Measurements from ENCODE around the gene GALNT17.
"Not testable (repeated sequence)": the region's sequence is repeated elsewhere in the genome, so short reads cannot be mapped to it uniquely, and the experiment has no call there.

Gene GALNT17

GRCh38 chr7:71237945-71238344, 106.0 kb downstream of the GALNT17 start:
- ATAC-seq (no peak), DNase-seq (no peak)
- Mint-ChIP-seq H3K4me1 (no peaks in the 10 kb centered on the region), H3K27me3 (no peaks in the 10 kb centered on the region), H3K9me3 (peaks cover 4 to 16% of the 10 kb centered on the region in 2 donors), H3K4me3 (no peak overlapping the region), H3K27ac (no peak overlapping the region)

GRCh38 chr7:71238581-71239295, 106.8 kb downstream of the GALNT17 start:
- no peak for DNase-seq
- H3K27me3 Mint-ChIP-seq: no peaks in the 10 kb centered on the region
- ATAC-seq: no peak
- H3K4me1 Mint-ChIP-seq: no peaks in the 10 kb centered on the region
- H3K27ac Mint-ChIP-seq: no peak overlapping the region
- H3K9me3 Mint-ChIP-seq: peaks cover 12 to 16% of the 10 kb centered on the region in 2 donors
- no peak overlapping the region for H3K4me3 Mint-ChIP-seq

- ATAC-seq: no peak
- H3K27ac Mint-ChIP-seq: no peak overlapping the region
- no peak for DNase-seq
- H3K4me3 Mint-ChIP-seq: no peak overlapping the region
- no peaks in the 10 kb centered on the region for H3K4me1 Mint-ChIP-seq
- peaks cover 13 to 21% of the 10 kb centered on the region in 2 donors for H3K9me3 Mint-ChIP-seq
- H3K27me3 Mint-ChIP-seq: no peaks in the 10 kb centered on the region
These were observed 107.8 kb downstream of the GALNT17 start for GRCh38 chr7:71239586-71240268.

GRCh38 chr7:71243736-71244410, 111.9 kb downstream of the GALNT17 start:
- peaks cover 19 to 23% of the 10 kb centered on the region in 2 donors for H3K9me3 Mint-ChIP-seq
- H3K4me3 Mint-ChIP-seq: no peak overlapping the region
- no peaks in the 10 kb centered on the region for H3K27me3 Mint-ChIP-seq
- no peak overlapping the region for H3K27ac Mint-ChIP-seq
- DNase-seq (no peak), ATAC-seq (no peak)
- no peaks in the 10 kb centered on the region for H3K4me1 Mint-ChIP-seq

GRCh38 chr7:71245038-71245437, 113.1 kb downstream of the GALNT17 start:
- H3K27me3 Mint-ChIP-seq: no peaks in the 10 kb centered on the region
- peaks cover 19 to 23% of the 10 kb centered on the region in 2 donors for H3K9me3 Mint-ChIP-seq
- no peak for DNase-seq
- no peaks in the 10 kb centered on the region for H3K4me1 Mint-ChIP-seq
- no peak overlapping the region for H3K4me3 Mint-ChIP-seq
- no peak overlapping the region for H3K27ac Mint-ChIP-seq
- ATAC-seq: no peak

- no peak for DNase-seq
- Mint-ChIP-seq H3K4me1 (no peaks in the 10 kb centered on the region), H3K27me3 (no peaks in the 10 kb centered on the region), H3K4me3 (no peak overlapping the region), H3K27ac (no peak overlapping the region), H3K9me3 (peaks cover 4 to 40% of the 10 kb centered on the region in 2 donors)
- ATAC-seq: no peak
These were observed 119.8 kb downstream of the GALNT17 start for GRCh38 chr7:71251706-71252105.

- DNase-seq: no peak
These were observed 122.8 kb downstream of the GALNT17 start for GRCh38 chr7:71254751-71255150.

GRCh38 chr7:71255537-71256178, 123.7 kb downstream of the GALNT17 start:
- ATAC-seq: no peak
- peak overlapping the region in 1 of 2 donors; percentile 25 for H3K27ac Mint-ChIP-seq
- no peaks in the 10 kb centered on the region for H3K4me1 Mint-ChIP-seq
- H3K27me3 Mint-ChIP-seq: no peaks in the 10 kb centered on the region
- no peak for DNase-seq
- H3K4me3 Mint-ChIP-seq: no peak overlapping the region
- peaks cover 9 to 44% of the 10 kb centered on the region in 2 donors for H3K9me3 Mint-ChIP-seq

More at GRCh38 chr7:71254751-71255150, 122.8 kb downstream of the GALNT17 start:
- no peaks in the 10 kb centered on the region for H3K27me3 Mint-ChIP-seq
- ATAC-seq: no peak
- H3K27ac Mint-ChIP-seq: no peak overlapping the region
- H3K9me3 Mint-ChIP-seq: peaks cover 9 to 44% of the 10 kb centered on the region in 2 donors
- no peaks in the 10 kb centered on the region for H3K4me1 Mint-ChIP-seq
- H3K4me3 Mint-ChIP-seq: no peak overlapping the region

GRCh38 chr7:71261066-71261465, 129.1 kb downstream of the GALNT17 start:
- H3K27me3 Mint-ChIP-seq: no peaks in the 10 kb centered on the region

GRCh38 chr7:71262834-71263233, 130.9 kb downstream of the GALNT17 start:
- H3K9me3 Mint-ChIP-seq: peaks cover 29 to 51% of the 10 kb centered on the region in 2 donors
- ATAC-seq, DNase-seq, H3K4me3 Mint-ChIP-seq, H3K27ac Mint-ChIP-seq, H3K4me1 Mint-ChIP-seq, H3K27me3 Mint-ChIP-seq: not testable (repeated sequence)

More at GRCh38 chr7:71261066-71261465, 129.1 kb downstream of the GALNT17 start:
- Mint-ChIP-seq H3K4me1 (no peaks in the 10 kb centered on the region), H3K9me3 (peaks cover 24 to 40% of the 10 kb centered on the region in 2 donors), H3K27ac (no peak overlapping the region), H3K4me3 (no peak overlapping the region)
- DNase-seq: no peak
- no peak for ATAC-seq

- H3K9me3 Mint-ChIP-seq: peaks cover 24 to 43% of the 10 kb centered on the region in 2 donors
- ATAC-seq (no peak), DNase-seq (no peak)
- H3K4me1 Mint-ChIP-seq: no peaks in the 10 kb centered on the region
- no peak overlapping the region for H3K4me3 Mint-ChIP-seq
- no peak overlapping the region for H3K27ac Mint-ChIP-seq
- no peaks in the 10 kb centered on the region for H3K27me3 Mint-ChIP-seq
These were observed 132.1 kb downstream of the GALNT17 start for GRCh38 chr7:71264005-71264404.

- Mint-ChIP-seq H3K9me3 (peaks cover 24 to 36% of the 10 kb centered on the region in 2 donors), H3K27me3 (no peaks in the 10 kb centered on the region), H3K27ac (no peak overlapping the region), H3K4me1 (no peaks in the 10 kb centered on the region), H3K4me3 (no peak overlapping the region)
- no peak for DNase-seq
- no peak for ATAC-seq
These were observed 135.0 kb downstream of the GALNT17 start for GRCh38 chr7:71266912-71267311.

- no peak overlapping the region for H3K27ac Mint-ChIP-seq
- H3K4me3 Mint-ChIP-seq: no peak overlapping the region
- no peak for ATAC-seq
- no peaks in the 10 kb centered on the region for H3K4me1 Mint-ChIP-seq
- peaks cover 24 to 42% of the 10 kb centered on the region in 2 donors for H3K9me3 Mint-ChIP-seq
- no peaks in the 10 kb centered on the region for H3K27me3 Mint-ChIP-seq
- no peak for DNase-seq
These were observed 136.0 kb downstream of the GALNT17 start for GRCh38 chr7:71267734-71268469.

GRCh38 chr7:71270558-71270957, 138.6 kb downstream of the GALNT17 start:
- Mint-ChIP-seq H3K27ac (no peak overlapping the region), H3K27me3 (no peaks in the 10 kb centered on the region), H3K4me3 (no peak overlapping the region), H3K4me1 (no peaks in the 10 kb centered on the region), H3K9me3 (peaks cover 15 to 29% of the 10 kb centered on the region in 2 donors)
- DNase-seq (no peak), ATAC-seq (no peak)

- DNase-seq (no peak), ATAC-seq (no peak)
- Mint-ChIP-seq H3K9me3 (peaks cover 12 to 22% of the 10 kb centered on the region in 2 donors), H3K4me1 (no peaks in the 10 kb centered on the region), H3K27ac (no peak overlapping the region), H3K4me3 (no peak overlapping the region), H3K27me3 (no peaks in the 10 kb centered on the region)
These were observed 139.3 kb downstream of the GALNT17 start for GRCh38 chr7:71271203-71271602.

Measured in stimulated activated naive CD8-positive, alpha-beta T cell treated with anti-CD3 and anti-CD28 coated beads, Interleukin-15, amount 100 ng/mL, for 72 hours (primary cell).